Liver (tissue), 9 donors: Measurements from ENCODE around the gene ROBO4. TPM values are rescaled to one million over a fixed set of nuclear protein-coding genes. Genes with fewer than 3 reads are reported as not detected.

Experiments
- DNase-seq: peaks from one replicate; pipeline ENCODE4 v3.0.0-alpha.2; 2017; ENCODE audit warnings: low spot score
- H3K27ac ChIP-seq, 2 donors: one replicate each; pipeline ENCODE4 v1.7.0; 2013; ENCODE audit warnings: inconsistent platforms in 2 of 2, low read length in 2 of 2, control low read depth in 1 of 2, low read depth in 1 of 2, mild to moderate bottlenecking in 1 of 2
- H3K27me3 ChIP-seq, 4 donors: one replicate each; pipeline versions ENCODE4 v1.6.1 to v1.7.0; 2013; ENCODE audit warnings: low read length in 3 of 4, inconsistent platforms in 1 of 4, mild to moderate bottlenecking in 1 of 4, moderate library complexity in 1 of 4; ENCODE audit not compliant: control insufficient read depth in 4 of 4, insufficient read depth in 4 of 4
- H3K36me3 ChIP-seq, 4 donors: one replicate each; pipeline versions ENCODE4 v1.6.1 to v1.7.0; 2013; ENCODE audit warnings: low read length in 3 of 4, mild to moderate bottlenecking in 3 of 4, low read depth in 1 of 4, moderate library complexity in 1 of 4; ENCODE audit not compliant: control insufficient read depth in 4 of 4, insufficient read depth in 3 of 4
- H3K4me1 ChIP-seq, 4 donors: one replicate each; pipeline versions ENCODE4 v1.6.1 to v1.7.0; 2013; ENCODE audit warnings: low read length in 3 of 4, mild to moderate bottlenecking in 3 of 4, moderate library complexity in 1 of 4; ENCODE audit not compliant: control insufficient read depth in 4 of 4, insufficient read depth in 4 of 4
- H3K4me3 ChIP-seq, 3 donors: one replicate each; pipeline versions ENCODE4 v1.6.1 to v1.7.0; 2013; ENCODE audit warnings: low read length in 3 of 3, control low read depth in 1 of 3, low read depth in 1 of 3, mild to moderate bottlenecking in 1 of 3
- H3K9ac ChIP-seq, 2 donors: one replicate each; pipeline ENCODE4 v1.7.0; 2013; ENCODE audit warnings: low read length in 2 of 2, mild to moderate bottlenecking in 2 of 2, moderate library complexity in 2 of 2, control low read depth in 1 of 2, low read depth in 1 of 2
- H3K9me3 ChIP-seq, 4 donors: one replicate each; pipeline versions ENCODE4 v1.6.1 to v1.7.0; 2013; ENCODE audit warnings: low read length in 3 of 4; ENCODE audit not compliant: control insufficient read depth in 4 of 4
- EGR1 ChIP-seq, 2 donors: IDR thresholded peaks; 2 replicates each; pipeline ENCODE4 v1.6.1; 2016 to 2018; ENCODE audit warnings: antibody characterized with exemption in 2 of 2, low read depth in 2 of 2
- FOXA1 ChIP-seq: IDR thresholded peaks from 2 replicates; pipeline ENCODE4 v1.6.1; 2016; ENCODE audit warnings: antibody characterized with exemption
- FOXA2 ChIP-seq: IDR thresholded peaks from 2 replicates; pipeline ENCODE4 v1.6.1; 2016; ENCODE audit warnings: antibody characterized with exemption
- GABPA ChIP-seq, 2 donors: IDR thresholded peaks in 1 of 2; conservative IDR thresholded peaks in 1 of 2; 2 replicates each; pipeline ENCODE4 v1.6.1; 2016; ENCODE audit warnings: antibody characterized with exemption in 2 of 2, mild to moderate bottlenecking in 1 of 2, moderate library complexity in 1 of 2
- HNF4A ChIP-seq, 2 donors: conservative IDR thresholded peaks; 2 replicates each; pipeline ENCODE4 v1.6.1; 2016; ENCODE audit warnings: antibody characterized with exemption in 2 of 2, mild to moderate bottlenecking in 2 of 2
- HNF4G ChIP-seq: IDR thresholded peaks from 2 replicates; pipeline ENCODE4 v1.6.1; 2016; ENCODE audit warnings: antibody characterized with exemption
- JUND ChIP-seq, 2 donors: IDR thresholded peaks; 2 replicates each; pipeline ENCODE4 v1.6.1; 2016; ENCODE audit warnings: antibody characterized with exemption in 2 of 2
- NR2F2 ChIP-seq: IDR thresholded peaks from 2 replicates; pipeline ENCODE4 v1.6.1; 2016; ENCODE audit warnings: antibody characterized with exemption
- RAD21 ChIP-seq, 2 donors: IDR thresholded peaks; 2 replicates each; pipeline ENCODE4 v1.6.1; 2016; ENCODE audit warnings: antibody characterized with exemption in 2 of 2, mild to moderate bottlenecking in 2 of 2
- REST ChIP-seq: IDR thresholded peaks from 2 replicates; pipeline ENCODE4 v1.6.1; 2016; ENCODE audit warnings: antibody characterized with exemption, mild to moderate bottlenecking
- RXRA ChIP-seq, 2 donors: IDR thresholded peaks; 2 replicates each; pipeline ENCODE4 v1.6.1; 2017 to 2018; ENCODE audit warnings: antibody characterized with exemption in 2 of 2, mild to moderate bottlenecking in 1 of 2
- SP1 ChIP-seq: IDR thresholded peaks from 2 replicates; pipeline ENCODE4 v1.6.1; 2018; ENCODE audit warnings: antibody characterized with exemption, mild to moderate bottlenecking
- YY1 ChIP-seq: IDR thresholded peaks from 2 replicates; pipeline ENCODE4 v1.6.1; 2016; ENCODE audit warnings: antibody characterized with exemption, mild to moderate bottlenecking
- ZBTB33 ChIP-seq: IDR thresholded peaks from 2 replicates; pipeline ENCODE4 v1.6.1; 2016; ENCODE audit warnings: antibody characterized with exemption
- WGBS: extraction: QIAGEN DNeasy Blood & Tissue Kit; methylation state at CpG from one replicate; pipeline ENCODE4 v1.1.7; 2013; 5-methylcytosine and 5-hydroxymethylcytosine counted together
- polyA plus RNA-seq, 2 donors: library from polyadenylated mRNA; stranded (reverse) in 1 of 2; unstranded in 1 of 2; fragments of 200-250 nt in 1 of 2; fragments of >200 nt in 1 of 2; fragmentation: Nextera tagmentation in 1 of 2; extraction: Ambion mirVana in 1 of 2; gene quantifications; one replicate each; pipeline versions ENCODE4 v1.2.1 to v1.2.3, GENCODE V29; 2013 to 2015
- total RNA-seq, 2 donors: library from RNA; depleted of rRNA; stranded (reverse); fragments of >200 nt; gene quantifications; one replicate each; pipeline ENCODE4 v1.2.3, GENCODE V29; 2014
- donor health status: healthy.
- donor health status: healthy.
- donor health status: healthy.
- donor health status: healthy.
- donor health status: healthy.

Gene ROBO4
- total and polyA plus RNA-seq, 4 donors = 2.5 to 17.2 (median 7.6) TPM

GRCh38 chr11:124941703-124942102, 44.0 kb upstream of the ROBO4 start:
- WGBS = 96% methylated on average over 1 of the region's 1 CpG
- TF ChIP-seq ZBTB33 = no peak
- TF ChIP-seq SP1 = no peak
- no peak for TF ChIP-seq EGR1 (IDR thresholded peaks at IDR 0.05; ENCODE audit: low read depth in 2 of 2)
- TF ChIP-seq RAD21 (IDR thresholded peaks at IDR 0.05) = no peak
- no peak for TF ChIP-seq GABPA (IDR thresholded peaks at IDR 0.05 in 1 of 2, conservative IDR thresholded peaks at IDR 0.05 in 1 of 2)
- no peak for TF ChIP-seq RXRA (IDR thresholded peaks at IDR 0.05)
- no peak for TF ChIP-seq HNF4G
- no peak for TF ChIP-seq HNF4A (conservative IDR thresholded peaks at IDR 0.05)
- TF ChIP-seq FOXA1 = no peak
- no peak for TF ChIP-seq NR2F2

GRCh38 chr11:124938970-124939369, 41.3 kb upstream of the ROBO4 start:
- no peak overlapping the region for H3K4me3 ChIP-seq
- peaks cover 3 to 24% (median 13%) of the 10 kb centered on the region in 4 donors for H3K4me1 ChIP-seq
- H3K27ac ChIP-seq = no peak overlapping the region
- no peaks in the 10 kb centered on the region for H3K27me3 ChIP-seq
- no peak for DNase-seq
- 93% methylated on average over 6 of the region's 6 CpGs for WGBS
- no peak overlapping the region for H3K9ac ChIP-seq
- no peaks in the 10 kb centered on the region for H3K9me3 ChIP-seq
- TF ChIP-seq YY1 = no peak
- H3K36me3 ChIP-seq = no peaks in the 10 kb centered on the region

More at GRCh38 chr11:124941703-124942102, 44.0 kb upstream of the ROBO4 start:
- Histone ChIP-seq H3K4me1 (peaks cover 0 to 10% (median 0%) of the 10 kb centered on the region in 4 donors), H3K27ac (no peak overlapping the region), H3K9me3 (no peaks in the 10 kb centered on the region), H3K4me3 (no peak overlapping the region), H3K36me3 (no peaks in the 10 kb centered on the region), H3K9ac (no peak overlapping the region), H3K27me3 (no peaks in the 10 kb centered on the region)
- no peak for DNase-seq

GRCh38 chr11:124938206-124938765, 40.6 kb upstream of the ROBO4 start:
- H3K27ac ChIP-seq = no peak overlapping the region
- no peaks in the 10 kb centered on the region for H3K36me3 ChIP-seq
- H3K4me1 ChIP-seq = peaks cover 5 to 26% (median 13%) of the 10 kb centered on the region in 4 donors
- H3K9me3 ChIP-seq = no peaks in the 10 kb centered on the region
- no peak overlapping the region for H3K4me3 ChIP-seq
- H3K9ac ChIP-seq = no peak overlapping the region
- WGBS = 88% methylated on average over 6 of the region's 6 CpGs
- H3K27me3 ChIP-seq = no peaks in the 10 kb centered on the region
- DNase-seq = no peak
- TF ChIP-seq HNF4G (no peak), FOXA2 (no peak), JUND (IDR thresholded peaks at IDR 0.05) (no peak), RXRA (IDR thresholded peaks at IDR 0.05) (no peak), REST (no peak), GABPA (IDR thresholded peaks at IDR 0.05 in 1 of 2, conservative IDR thresholded peaks at IDR 0.05 in 1 of 2) (no peak)
